ENCODE results near the gene CPEB2.
"Not testable (repeated sequence)": the region's sequence is repeated elsewhere in the genome, so short reads cannot be mapped to it uniquely, and the experiment has no call there.

Gene CPEB2

DNA sequence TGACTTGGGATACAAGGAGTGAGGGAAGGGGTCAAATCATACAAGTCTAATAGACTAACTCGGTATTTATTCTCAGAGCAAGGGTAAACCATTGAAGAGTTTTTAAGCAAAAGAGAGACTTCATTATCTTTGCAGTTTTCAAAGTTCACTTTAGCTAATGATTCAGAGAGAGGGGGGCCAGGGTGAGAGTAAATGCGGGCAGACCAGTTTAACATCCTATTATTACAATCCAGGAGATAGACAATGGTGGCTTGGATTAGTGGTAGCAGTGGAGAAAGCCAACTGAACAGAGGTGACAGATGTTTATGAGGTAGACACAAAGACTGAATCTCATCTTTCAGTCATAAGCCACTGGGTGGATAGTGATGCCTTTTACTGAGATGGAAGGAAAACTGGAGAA, 57.9 kb downstream of the CPEB2 start:
- no peak overlapping the region for H3K4me3 Mint-ChIP-seq
- H3K27me3 Mint-ChIP-seq, result no peaks in the 10 kb centered on the region
- no peaks in the 10 kb centered on the region for H3K9me3 Mint-ChIP-seq
- no peaks in the 10 kb centered on the region for H3K4me1 Mint-ChIP-seq (ENCODE audit: low read depth)
- peaks cover 31% of the 10 kb centered on the region for H3K36me3 Mint-ChIP-seq (ENCODE audit: low read depth)
- no peak for DNase-seq
- H3K27ac Mint-ChIP-seq, result no peak overlapping the region

DNA sequence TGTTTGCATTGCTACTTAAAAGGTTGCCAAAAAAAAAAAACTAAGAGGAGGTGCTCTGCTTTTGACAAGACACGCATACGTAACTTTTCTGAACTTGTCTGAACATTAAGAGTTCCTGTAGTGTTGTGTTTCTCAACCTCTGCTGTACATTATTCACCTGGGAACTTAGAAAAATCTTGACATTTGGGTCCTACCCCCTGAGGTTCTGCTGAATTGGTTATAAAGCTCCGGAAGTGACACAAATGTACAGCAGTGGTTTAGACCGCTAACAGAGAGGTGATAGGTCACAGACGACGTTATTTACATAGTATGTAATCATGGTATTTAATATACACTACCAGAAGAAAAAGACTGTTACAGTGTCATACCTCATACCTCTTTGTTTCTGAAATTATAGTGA, 61.1 kb downstream of the CPEB2 start:
- Mint-ChIP-seq H3K27ac (no peak overlapping the region), H3K9me3 (no peaks in the 10 kb centered on the region), H3K36me3 (ENCODE audit: low read depth) (peaks cover 45% of the 10 kb centered on the region), H3K27me3 (no peaks in the 10 kb centered on the region), H3K4me1 (ENCODE audit: low read depth) (no peaks in the 10 kb centered on the region), H3K4me3 (no peak overlapping the region)
- DNase-seq, result no peak

DNA sequence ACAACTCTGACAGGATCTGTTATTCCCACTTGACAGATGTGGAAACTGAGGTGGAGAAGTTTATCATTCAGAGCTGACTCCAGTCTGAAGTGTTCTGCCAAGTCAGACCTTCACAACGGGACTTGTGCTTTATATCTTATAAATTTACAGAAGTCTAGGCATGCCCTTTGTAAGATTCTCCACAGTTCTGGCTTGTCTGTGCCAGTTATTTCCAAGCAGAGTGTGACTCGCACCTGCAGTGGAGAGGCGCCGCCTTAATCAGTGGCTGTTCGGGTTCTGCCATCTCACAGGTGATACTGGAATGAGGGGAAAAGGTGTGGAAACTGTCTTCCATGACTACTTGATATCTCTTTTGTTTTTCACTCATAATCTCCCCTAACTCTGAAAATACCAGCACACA, 63.2 kb downstream of the CPEB2 start:
- H3K4me1 Mint-ChIP-seq (ENCODE audit: low read depth), result no peaks in the 10 kb centered on the region
- no peaks in the 10 kb centered on the region for H3K9me3 Mint-ChIP-seq
- no peaks in the 10 kb centered on the region for H3K27me3 Mint-ChIP-seq
- no peak for DNase-seq
- no peak overlapping the region for H3K27ac Mint-ChIP-seq
- H3K4me3 Mint-ChIP-seq, result no peak overlapping the region
- peaks cover 53% of the 10 kb centered on the region for H3K36me3 Mint-ChIP-seq (ENCODE audit: low read depth)

DNA sequence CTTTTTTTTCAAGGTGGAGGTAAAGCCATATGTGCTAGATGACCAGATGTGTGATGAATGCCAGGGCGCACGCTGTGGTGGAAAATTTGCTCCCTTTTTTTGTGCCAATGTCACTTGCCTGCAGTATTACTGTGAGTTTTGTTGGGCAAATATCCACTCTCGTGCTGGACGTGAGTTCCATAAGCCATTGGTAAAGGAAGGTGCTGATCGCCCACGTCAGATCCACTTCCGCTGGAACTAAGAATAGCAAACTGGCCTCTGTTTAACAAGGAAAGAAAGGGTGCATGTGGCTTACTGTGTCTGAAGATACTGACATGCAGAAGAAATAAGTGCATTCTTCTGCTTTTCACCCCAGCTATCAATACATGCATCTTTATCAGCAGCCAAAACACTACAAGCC, 63.9 kb downstream of the CPEB2 start:
- no peak overlapping the region for H3K4me3 Mint-ChIP-seq
- H3K27me3 Mint-ChIP-seq, result no peaks in the 10 kb centered on the region
- peaks cover 59% of the 10 kb centered on the region for H3K36me3 Mint-ChIP-seq (ENCODE audit: low read depth)
- H3K9me3 Mint-ChIP-seq, result no peaks in the 10 kb centered on the region
- H3K4me1 Mint-ChIP-seq (ENCODE audit: low read depth), result no peaks in the 10 kb centered on the region
- DNase-seq, result no peak
- no peak overlapping the region for H3K27ac Mint-ChIP-seq

DNA sequence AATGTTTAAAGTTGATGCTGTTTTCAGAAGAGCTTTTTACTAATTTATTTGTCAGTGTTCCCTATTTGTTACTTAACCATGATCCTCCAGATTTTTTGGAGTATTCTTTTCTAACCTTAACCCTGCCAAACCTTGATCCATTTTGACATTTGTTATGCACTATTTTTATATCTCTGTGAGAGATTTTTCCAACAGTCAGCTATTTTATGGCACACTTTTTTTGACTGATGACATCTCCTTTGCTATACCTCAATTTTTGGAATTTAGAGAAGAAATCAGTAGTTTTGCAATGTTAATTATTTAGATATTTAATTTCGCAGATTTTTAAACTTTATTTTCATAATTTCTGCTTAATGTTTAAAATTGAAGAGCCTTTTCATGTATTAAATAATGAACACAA, 66.0 kb downstream of the CPEB2 start:
- H3K4me3 Mint-ChIP-seq, result no peak overlapping the region
- peaks cover 54% of the 10 kb centered on the region for H3K36me3 Mint-ChIP-seq (ENCODE audit: low read depth)
- no peaks in the 10 kb centered on the region for H3K27me3 Mint-ChIP-seq
- H3K27ac Mint-ChIP-seq, result no peak overlapping the region
- peaks cover 10% of the 10 kb centered on the region for H3K9me3 Mint-ChIP-seq
- H3K4me1 Mint-ChIP-seq (ENCODE audit: low read depth), result no peaks in the 10 kb centered on the region
- no peak for DNase-seq

DNA sequence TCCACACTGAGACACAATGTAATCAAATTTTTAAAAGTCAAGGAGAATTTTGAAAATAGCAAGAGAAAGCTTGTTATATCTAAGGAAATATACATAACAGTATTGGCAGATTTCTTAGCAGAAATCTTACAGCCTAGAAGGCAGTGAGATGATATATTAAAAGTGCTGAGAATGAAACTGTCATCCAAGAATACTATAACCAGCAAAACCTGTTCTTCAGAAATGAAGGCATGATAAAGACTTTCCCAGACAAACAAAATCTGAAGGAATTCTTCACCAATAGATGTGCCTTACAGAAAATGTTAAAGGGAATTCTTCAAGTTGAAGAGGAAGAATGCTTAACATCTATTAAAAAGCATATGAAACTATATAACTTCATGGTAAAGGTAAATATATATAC, 73.6 kb downstream of the CPEB2 start:
- no peak for DNase-seq
- peaks cover 39% of the 10 kb centered on the region for H3K9me3 Mint-ChIP-seq
- H3K36me3 Mint-ChIP-seq (ENCODE audit: low read depth), result peaks cover 6% of the 10 kb centered on the region
- no peak overlapping the region for H3K27ac Mint-ChIP-seq
- no peak overlapping the region for H3K4me3 Mint-ChIP-seq
- H3K27me3 Mint-ChIP-seq, result no peaks in the 10 kb centered on the region
- no peaks in the 10 kb centered on the region for H3K4me1 Mint-ChIP-seq (ENCODE audit: low read depth)

DNA sequence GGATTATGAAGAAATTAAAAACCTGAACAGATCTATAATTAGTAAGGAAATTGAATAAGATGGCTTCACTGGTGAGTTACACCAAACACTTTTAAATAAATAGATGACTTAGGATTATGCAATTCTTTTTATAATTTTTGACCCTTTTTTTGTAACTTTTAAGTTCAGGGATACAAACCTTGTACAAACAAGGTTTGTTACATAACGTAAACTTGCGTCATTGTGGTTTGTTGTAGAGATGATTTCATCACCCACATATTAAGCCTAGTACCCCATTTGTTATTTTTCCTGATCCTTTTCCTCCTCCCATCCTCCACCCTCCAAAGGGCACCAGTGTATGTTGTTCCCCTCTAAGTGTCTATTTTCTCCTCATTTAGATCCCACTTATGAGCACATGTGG, 75.7 kb downstream of the CPEB2 start:
- H3K4me1 Mint-ChIP-seq (ENCODE audit: low read depth), result no peaks in the 10 kb centered on the region
- no peak overlapping the region for H3K4me3 Mint-ChIP-seq
- H3K9me3 Mint-ChIP-seq, result peaks cover 32% of the 10 kb centered on the region
- H3K36me3 Mint-ChIP-seq (ENCODE audit: low read depth), result no peaks in the 10 kb centered on the region
- no peaks in the 10 kb centered on the region for H3K27me3 Mint-ChIP-seq
- H3K27ac Mint-ChIP-seq, result no peak overlapping the region
- DNase-seq, result no peak

DNA sequence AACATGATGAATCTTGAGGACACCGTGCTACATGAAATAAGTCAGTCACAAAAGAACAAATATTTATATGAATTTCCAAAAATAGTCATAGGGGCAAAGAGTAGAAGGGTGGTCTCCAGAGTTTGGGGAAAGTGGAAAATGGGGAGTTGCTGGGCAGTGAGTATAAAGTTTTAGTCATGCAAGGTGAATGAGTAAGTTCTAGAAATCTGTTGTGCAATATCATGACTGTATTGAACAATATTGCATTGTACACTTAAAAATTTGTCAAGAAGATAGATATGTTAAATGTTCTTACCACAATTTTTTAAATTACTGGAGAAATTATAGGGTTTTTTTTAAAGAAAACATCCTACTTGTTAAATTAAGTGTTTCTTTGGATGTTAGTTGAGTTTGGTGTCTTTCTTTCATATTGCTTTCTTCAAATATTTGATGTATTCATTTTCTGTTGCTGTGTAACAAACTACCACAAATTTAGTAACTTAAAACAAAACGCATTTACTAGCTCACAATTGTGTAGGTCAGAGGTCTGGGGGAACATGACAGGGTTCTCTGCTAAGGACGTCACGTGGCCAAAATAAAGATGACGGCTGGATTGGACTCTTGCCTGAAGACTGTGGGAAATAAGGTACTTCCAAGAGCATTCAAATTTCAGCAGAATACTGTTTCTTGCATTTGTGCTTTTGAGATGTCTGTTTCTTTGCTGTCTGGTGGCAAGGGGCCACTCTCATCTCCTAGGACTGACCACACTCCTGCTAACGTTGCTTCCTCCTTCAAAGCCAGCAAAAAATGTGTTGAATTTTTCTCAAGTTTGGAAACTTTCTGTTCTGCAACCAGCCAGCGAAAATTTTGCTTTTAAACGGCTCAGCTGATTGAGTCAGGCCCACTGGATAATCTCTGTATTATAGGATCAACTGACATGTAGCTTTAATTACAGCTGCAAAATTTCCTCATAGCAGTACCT, 76.7 kb downstream of the CPEB2 start:
- Mint-ChIP-seq H3K4me3 (no peak overlapping the region), H3K9me3 (peaks cover 22% of the 10 kb centered on the region), H3K4me1 (ENCODE audit: low read depth) (no peaks in the 10 kb centered on the region), H3K27ac (no peak overlapping the region), H3K27me3 (peaks cover 2% of the 10 kb centered on the region), H3K36me3 (ENCODE audit: low read depth) (no peaks in the 10 kb centered on the region)
- no peak for DNase-seq

DNA sequence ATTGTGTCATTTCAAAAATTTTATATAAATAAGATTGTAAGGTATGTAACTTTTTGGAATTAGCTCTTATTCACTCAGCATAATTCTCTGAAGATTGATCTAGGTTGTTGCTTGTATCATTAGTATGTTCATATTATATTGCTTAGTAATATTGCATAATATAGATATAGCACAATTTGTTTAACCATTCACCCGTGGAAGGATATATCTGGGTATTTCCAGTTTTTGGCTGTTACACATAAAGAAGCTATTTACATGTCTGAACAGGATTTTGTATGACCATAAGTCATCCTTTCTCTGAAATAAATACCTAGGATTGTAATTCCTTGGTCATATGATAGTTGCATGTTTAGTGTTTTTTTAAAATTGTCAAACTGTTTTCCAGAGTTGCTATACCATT, 82.5 kb downstream of the CPEB2 start:
- Mint-ChIP-seq H3K4me3 (no peak overlapping the region), H3K9me3 (peaks cover 5% of the 10 kb centered on the region), H3K27me3 (peaks cover 15% of the 10 kb centered on the region), H3K27ac (no peak overlapping the region), H3K4me1 (ENCODE audit: low read depth) (no peaks in the 10 kb centered on the region), H3K36me3 (ENCODE audit: low read depth) (no peaks in the 10 kb centered on the region)
- DNase-seq, result no peak

DNA sequence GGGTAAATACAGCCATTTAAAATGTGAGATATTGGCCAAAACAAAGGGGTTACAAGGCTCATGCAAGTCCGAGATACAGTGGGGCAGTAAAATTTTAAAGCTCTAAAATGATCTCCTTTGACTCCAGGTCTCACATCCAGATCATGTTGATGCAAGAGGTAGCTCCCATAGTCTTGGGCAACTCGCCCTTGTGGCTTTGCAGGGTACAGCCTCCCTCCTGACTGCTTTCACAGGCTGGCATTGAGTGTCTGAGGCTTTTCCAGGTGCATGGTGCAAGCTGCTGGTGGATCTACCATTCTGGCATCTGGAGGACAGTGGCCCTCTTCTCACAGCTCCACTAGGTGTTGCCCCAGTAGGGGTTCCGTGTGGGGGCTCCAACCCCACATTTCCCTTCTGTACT, 83.5 kb downstream of the CPEB2 start:
- not testable (repeated sequence) for H3K27ac Mint-ChIP-seq; H3K4me1 Mint-ChIP-seq (ENCODE audit: low read depth); H3K36me3 Mint-ChIP-seq (ENCODE audit: low read depth); H3K4me3 Mint-ChIP-seq; H3K9me3 Mint-ChIP-seq; DNase-seq
- H3K27me3 Mint-ChIP-seq, result peaks cover 22% of the 10 kb centered on the region

DNA sequence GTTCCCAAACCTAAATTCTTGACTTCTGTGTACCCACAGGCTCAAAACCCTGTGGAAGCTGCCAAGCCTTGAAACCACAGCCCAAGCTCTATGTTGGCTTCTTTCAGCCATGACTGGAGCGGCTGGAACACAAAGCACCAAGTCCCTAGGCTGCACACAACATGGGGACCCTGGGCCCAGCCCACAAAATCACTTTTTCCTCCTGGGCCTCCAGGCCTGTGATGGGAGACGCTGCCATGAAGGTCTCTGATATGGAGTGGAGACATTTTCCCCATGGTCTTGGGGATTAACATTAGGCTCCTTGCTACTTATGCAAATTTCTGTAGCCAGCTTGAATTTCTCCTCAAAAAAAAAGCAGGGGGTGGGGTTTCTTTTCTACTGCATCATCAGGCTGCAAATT, 84.0 kb downstream of the CPEB2 start:
- not testable (repeated sequence) for DNase-seq; H3K4me3 Mint-ChIP-seq; H3K27ac Mint-ChIP-seq; H3K36me3 Mint-ChIP-seq (ENCODE audit: low read depth); H3K9me3 Mint-ChIP-seq; H3K4me1 Mint-ChIP-seq (ENCODE audit: low read depth)
- peaks cover 24% of the 10 kb centered on the region for H3K27me3 Mint-ChIP-seq

DNA sequence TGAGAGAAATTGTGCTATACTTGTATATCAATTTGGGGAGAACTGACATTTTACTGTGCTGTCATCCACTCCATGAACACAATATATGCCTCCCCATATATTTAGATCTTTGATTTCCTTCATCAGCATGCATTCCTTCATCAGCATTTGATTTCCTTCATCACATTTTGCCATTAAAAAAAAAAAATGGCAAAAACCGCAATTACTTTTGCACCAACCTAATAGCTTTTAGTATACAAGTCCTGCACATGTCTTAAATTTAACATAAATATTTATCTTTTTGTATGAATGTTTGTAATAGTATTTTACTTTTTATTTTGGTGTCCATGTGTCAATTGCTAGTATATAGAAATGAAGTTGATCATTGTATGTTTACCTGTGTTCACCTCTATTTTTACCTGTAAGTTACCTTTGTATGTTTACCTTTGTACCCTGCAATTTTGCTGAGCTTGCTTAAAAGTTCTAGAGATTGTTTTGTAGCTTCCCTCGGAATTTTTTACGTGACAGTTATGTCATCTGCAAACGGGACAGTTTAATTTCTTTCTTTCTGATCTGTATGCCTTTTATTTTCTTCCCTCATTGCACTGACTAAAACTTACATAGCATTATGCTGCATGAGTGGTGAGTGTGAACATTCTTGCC, 86.2 kb downstream of the CPEB2 start:
- H3K27ac Mint-ChIP-seq, result no peak overlapping the region
- no peaks in the 10 kb centered on the region for H3K36me3 Mint-ChIP-seq (ENCODE audit: low read depth)
- H3K4me3 Mint-ChIP-seq, result no peak overlapping the region
- peaks cover 21% of the 10 kb centered on the region for H3K27me3 Mint-ChIP-seq
- no peaks in the 10 kb centered on the region for H3K4me1 Mint-ChIP-seq (ENCODE audit: low read depth)
- H3K9me3 Mint-ChIP-seq, result peaks cover 5% of the 10 kb centered on the region
- no peak for DNase-seq

DNA sequence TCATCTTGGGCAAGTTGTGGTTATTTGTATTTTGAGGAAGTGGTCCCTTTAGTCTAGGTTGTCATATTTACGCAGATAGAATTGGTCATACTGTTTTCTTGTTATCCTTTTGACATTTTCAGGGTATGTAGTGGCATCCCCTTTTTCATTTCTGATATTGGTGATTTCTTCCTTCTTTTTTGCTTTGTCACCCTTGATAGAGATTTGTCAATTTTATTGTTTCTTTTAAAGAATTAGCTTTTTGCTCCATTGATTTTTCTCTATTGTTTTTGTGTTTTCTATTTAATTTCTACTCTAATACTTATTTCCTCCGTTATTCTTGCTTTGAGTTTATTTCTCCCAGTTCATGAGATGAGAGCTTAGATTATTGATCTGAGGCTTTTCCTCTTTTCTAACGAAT, 87.7 kb downstream of the CPEB2 start:
- H3K27me3 Mint-ChIP-seq, result peaks cover 21% of the 10 kb centered on the region

DNA sequence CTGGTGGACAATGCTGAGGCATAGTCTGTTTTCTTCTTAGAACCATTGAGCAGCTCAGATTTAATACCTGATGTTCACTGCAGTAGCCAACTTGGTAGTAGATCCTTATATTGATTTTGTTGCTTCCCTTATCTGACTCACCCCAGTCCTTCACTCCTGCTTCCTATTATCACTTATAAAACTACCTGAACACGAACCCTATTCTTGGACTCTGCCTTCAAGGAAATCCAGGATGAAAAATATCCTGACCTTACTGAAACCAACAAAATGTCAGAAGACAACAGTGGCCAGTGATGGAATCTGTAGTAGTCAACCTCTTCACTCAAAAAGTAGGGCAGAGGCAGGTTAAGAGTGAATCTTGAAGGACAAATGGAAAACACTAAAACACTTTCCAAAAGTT, 98.1 kb downstream of the CPEB2 start:
- H3K4me3 Mint-ChIP-seq, result no peak overlapping the region
- peaks cover 12% of the 10 kb centered on the region for H3K27me3 Mint-ChIP-seq
- peaks cover 4% of the 10 kb centered on the region for H3K9me3 Mint-ChIP-seq
- H3K4me1 Mint-ChIP-seq (ENCODE audit: low read depth), result no peaks in the 10 kb centered on the region
- H3K36me3 Mint-ChIP-seq (ENCODE audit: low read depth), result no peaks in the 10 kb centered on the region
- no peak for DNase-seq
- no peak overlapping the region for H3K27ac Mint-ChIP-seq

More for the DNA sequence above, 87.7 kb downstream of the CPEB2 start:
- no peak for DNase-seq
- Mint-ChIP-seq H3K36me3 (ENCODE audit: low read depth) (no peaks in the 10 kb centered on the region), H3K9me3 (peaks cover 5% of the 10 kb centered on the region), H3K27ac (no peak overlapping the region), H3K4me3 (no peak overlapping the region), H3K4me1 (ENCODE audit: low read depth) (no peaks in the 10 kb centered on the region)

DNA sequence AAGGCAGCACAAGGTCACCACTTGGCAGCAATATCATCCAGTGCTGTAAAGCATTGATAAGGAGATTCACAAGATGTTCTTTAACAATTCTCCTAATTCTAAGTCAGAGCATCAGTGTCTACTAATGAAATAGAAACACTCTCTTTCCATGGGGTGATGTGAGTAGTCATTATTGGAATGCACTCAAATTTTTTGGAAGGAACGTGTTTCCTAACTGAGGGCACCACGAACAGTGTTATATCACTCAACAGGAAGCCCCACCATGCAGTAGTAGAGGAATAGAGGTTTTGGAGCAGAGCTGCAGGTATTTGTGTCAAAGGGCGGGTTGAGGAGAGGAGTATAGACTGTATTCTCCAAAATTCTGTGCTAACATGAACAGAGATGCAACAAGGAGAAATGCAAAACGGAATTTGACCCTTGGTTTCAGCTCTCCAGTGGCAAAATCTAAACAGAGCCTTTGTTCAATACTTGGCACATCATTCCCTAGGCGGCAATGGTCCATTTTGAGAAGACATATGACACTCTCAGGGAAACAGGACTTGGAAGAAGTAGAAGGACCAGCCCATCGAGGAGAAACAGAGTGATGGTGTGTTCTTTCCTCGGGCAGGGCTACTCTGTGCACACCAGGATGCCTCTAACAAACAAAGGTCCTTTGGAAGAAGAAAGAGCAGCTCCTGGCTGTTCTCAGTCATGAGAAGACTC, 98.9 kb downstream of the CPEB2 start:
- no peaks in the 10 kb centered on the region for H3K4me1 Mint-ChIP-seq (ENCODE audit: low read depth)
- no peak overlapping the region for H3K4me3 Mint-ChIP-seq
- no peaks in the 10 kb centered on the region for H3K36me3 Mint-ChIP-seq (ENCODE audit: low read depth)
- H3K9me3 Mint-ChIP-seq, result peaks cover 4% of the 10 kb centered on the region
- H3K27me3 Mint-ChIP-seq, result peaks cover 12% of the 10 kb centered on the region
- DNase-seq, result no peak
- H3K27ac Mint-ChIP-seq, result no peak overlapping the region
